ENCODE measurements around the gene LGALS7B. TPM values are rescaled to one million over a fixed set of nuclear protein-coding genes. Genes with fewer than 3 reads are reported as not detected.
"Not testable (repeated sequence)": the region's sequence is repeated elsewhere in the genome, so short reads cannot be mapped to it uniquely, and the experiment has no call there.

LGALS7B gene
- total and polyA plus RNA-seq, 12 donors: 0.33 to 1.0 TPM; not detected in 10

DNA sequence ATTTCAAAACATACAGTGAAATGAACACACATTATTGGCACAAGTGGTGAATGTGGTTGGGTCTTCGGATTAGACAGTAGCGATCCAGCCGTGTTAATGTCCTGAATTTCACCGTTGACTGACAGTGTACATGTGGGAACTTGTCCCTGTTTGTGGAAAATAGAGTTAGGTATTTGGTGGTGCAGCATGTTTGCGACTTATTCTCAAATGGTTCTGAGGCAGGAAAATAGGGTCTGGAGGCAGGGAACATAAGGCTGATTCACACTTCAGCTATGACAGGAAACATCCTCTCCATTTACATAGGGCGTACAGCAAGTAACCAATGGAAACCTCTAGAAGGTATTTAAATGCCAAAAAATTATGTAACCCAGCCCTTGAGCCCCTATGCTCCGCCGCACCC, 4.2 kb downstream of the LGALS7B start:
- Histone ChIP-seq H3K4me3 (no peak overlapping the region), H3K9me3 (replicated peaks in 1 of 3) (no peaks in the 10 kb centered on the region), H3K36me3 (replicated peaks in 1 of 2) (no peaks in the 10 kb centered on the region), H3K4me1 (replicated peaks in 1 of 2) (no peaks in the 10 kb centered on the region), H3K27me3 (no peaks in the 10 kb centered on the region), H3K27ac (no peak overlapping the region)
- TF ChIP-seq, protein P1, sequence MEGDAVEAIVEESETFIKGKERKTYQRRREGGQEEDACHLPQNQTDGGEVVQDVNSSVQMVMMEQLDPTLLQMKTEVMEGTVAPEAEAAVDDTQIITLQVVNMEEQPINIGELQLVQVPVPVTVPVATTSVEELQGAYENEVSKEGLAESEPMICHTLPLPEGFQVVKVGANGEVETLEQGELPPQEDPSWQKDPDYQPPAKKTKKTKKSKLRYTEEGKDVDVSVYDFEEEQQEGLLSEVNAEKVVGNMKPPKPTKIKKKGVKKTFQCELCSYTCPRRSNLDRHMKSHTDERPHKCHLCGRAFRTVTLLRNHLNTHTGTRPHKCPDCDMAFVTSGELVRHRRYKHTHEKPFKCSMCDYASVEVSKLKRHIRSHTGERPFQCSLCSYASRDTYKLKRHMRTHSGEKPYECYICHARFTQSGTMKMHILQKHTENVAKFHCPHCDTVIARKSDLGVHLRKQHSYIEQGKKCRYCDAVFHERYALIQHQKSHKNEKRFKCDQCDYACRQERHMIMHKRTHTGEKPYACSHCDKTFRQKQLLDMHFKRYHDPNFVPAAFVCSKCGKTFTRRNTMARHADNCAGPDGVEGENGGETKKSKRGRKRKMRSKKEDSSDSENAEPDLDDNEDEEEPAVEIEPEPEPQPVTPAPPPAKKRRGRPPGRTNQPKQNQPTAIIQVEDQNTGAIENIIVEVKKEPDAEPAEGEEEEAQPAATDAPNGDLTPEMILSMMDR (IDR thresholded peaks at IDR 0.05): no peak
- no peak for TF ChIP-seq POLR2A (IDR thresholded peaks at IDR 0.05)
- 77 to 89% (median 84%) methylated on average over 8 of the region's 8 CpGs for WGBS, 4 donors
- DNase-seq: no peak
- intact Hi-C loops (cut with DNase I): no loop called here

GRCh38 chr19:38793671-38794070, 4.7 kb downstream of the LGALS7B start:
- 89 to 93% (median 90%) methylated on average over 5 of the region's 5 CpGs for WGBS, 4 donors
- no peak for DNase-seq
- Histone ChIP-seq H3K27me3 (no peaks in the 10 kb centered on the region), H3K27ac (no peak overlapping the region), H3K9me3 (replicated peaks in 1 of 3) (no peaks in the 10 kb centered on the region), H3K4me3 (no peak overlapping the region), H3K4me1 (replicated peaks in 1 of 2) (no peaks in the 10 kb centered on the region), H3K36me3 (replicated peaks in 1 of 2) (no peaks in the 10 kb centered on the region)
- TF ChIP-seq, protein P1 (IDR thresholded peaks at IDR 0.05): no peak
- no peak for TF ChIP-seq POLR2A (IDR thresholded peaks at IDR 0.05)
- intact Hi-C loops (cut with DNase I): no loop called here

DNA sequence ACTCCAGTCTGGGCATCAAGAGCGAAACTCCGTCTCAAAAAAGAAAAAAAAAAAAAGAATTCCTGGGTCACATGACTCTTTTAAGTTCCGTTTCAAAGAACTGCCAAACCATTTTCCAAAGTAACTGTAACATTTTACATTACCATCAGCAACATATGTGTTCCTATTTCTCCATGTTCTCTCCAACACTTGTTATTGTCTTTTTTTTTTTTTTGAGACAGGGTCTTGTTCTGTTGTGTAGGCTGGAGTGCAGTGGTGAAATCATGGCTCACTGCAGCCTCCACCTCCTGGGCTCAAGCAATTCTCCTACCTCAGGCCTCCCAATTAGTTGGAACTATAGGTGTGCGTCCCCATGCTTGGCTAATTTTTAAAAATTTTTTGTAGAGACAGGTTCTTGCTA, 6.5 kb downstream of the LGALS7B start:
- intact Hi-C loops (cut with DNase I): no loop called here

GRCh38 chr19:38796154-38796553, 7.2 kb downstream of the LGALS7B start:
- DNase-seq: no peak
- Histone ChIP-seq H3K27ac (no peak overlapping the region), H3K27me3 (no peaks in the 10 kb centered on the region), H3K36me3 (replicated peaks in 1 of 2) (no peaks in the 10 kb centered on the region), H3K4me1 (replicated peaks in 1 of 2) (no peaks in the 10 kb centered on the region), H3K4me3 (no peak overlapping the region), H3K9me3 (replicated peaks in 1 of 3) (no peaks in the 10 kb centered on the region)
- intact Hi-C loops (cut with DNase I): no loop called here
- TF ChIP-seq POLR2A (IDR thresholded peaks at IDR 0.05): no peak
- TF ChIP-seq, protein P1 (IDR thresholded peaks at IDR 0.05): no peak
- 44 to 67% (median 60%) methylated on average over 2 of the region's 2 CpGs for WGBS, 4 donors

More for the DNA sequence above, 6.5 kb downstream of the LGALS7B start:
- H3K9me3 ChIP-seq (replicated peaks in 1 of 3): no peaks in the 10 kb centered on the region
- no peaks in the 10 kb centered on the region for H3K4me1 ChIP-seq (replicated peaks in 1 of 2)
- DNase-seq: no peak
- H3K27me3 ChIP-seq: no peaks in the 10 kb centered on the region
- WGBS, 4 donors: 90 to 92% (median 91%) methylated on average over 4 of the region's 4 CpGs
- H3K27ac ChIP-seq: no peak overlapping the region
- TF ChIP-seq, protein P1 (IDR thresholded peaks at IDR 0.05): no peak
- no peak for TF ChIP-seq POLR2A (IDR thresholded peaks at IDR 0.05)
- no peaks in the 10 kb centered on the region for H3K36me3 ChIP-seq (replicated peaks in 1 of 2)
- no peak overlapping the region for H3K4me3 ChIP-seq

- H3K4me1 ChIP-seq (replicated peaks in 1 of 2); H3K27me3 ChIP-seq; intact Hi-C loops (cut with DNase I); H3K9me3 ChIP-seq (replicated peaks in 1 of 3); H3K36me3 ChIP-seq (replicated peaks in 1 of 2); DNase-seq; H3K27ac ChIP-seq; H3K4me3 ChIP-seq: not testable (repeated sequence)
- WGBS, 4 donors: 94% methylated on average over 13 to 22 of the region's 33 CpGs; no CpG with 5 or more reads in 2 of the 4 donors
Observed at GRCh38 chr19:38797781-38798180, 8.8 kb downstream of the LGALS7B start.
